HepG2 (cell line): ENCODE results near the gene PRKCB. TPM values are rescaled to one million over a fixed set of nuclear protein-coding genes. Genes with fewer than 3 reads are reported as not detected.

ENCODE experiments used
- ATAC-seq: fragments of 200-7000 bp; cut with Tn5 transposase; 3 replicates; pipeline ENCODE4 v1.9.1; 2020; ENCODE audit warnings: mild to moderate bottlenecking, moderate library complexity
- BruUV-seq: library from RNA; stranded (reverse); fragments of 400-500 nt; replicated peaks from 2 replicates; lab custom pipeline; 2021; lab: Mats Ljungman, UMichigan
- CTCF ChIA-PET: fragments of 300-600 bp; formaldehyde crosslinking; extraction: SDS; loops from one replicate; lab custom pipeline; 2021; ENCODE audit warnings: low total read pairs, inconsistent platforms, low intra/inter-chr PET ratio; lab: Yijun Ruan, JAX
- POLR2A ChIA-PET: fragments of 350-600 bp; sonication (Branson Sonifier 250); formaldehyde crosslinking; loops from one replicate; lab custom pipeline; 2020; ENCODE audit warnings: antibody characterized with exemption, inconsistent platforms; lab: Yijun Ruan, JAX
- DNase-seq: peaks from one replicate; pipeline ENCODE4 v3.0.0-alpha.2; 2015; ENCODE audit warnings: low spot score
- FAIRE-seq: peaks from 3 replicates; lab custom pipeline; 2011; peaks lifted over from hg19 to GRCh38; lab: Jason Lieb, UNC
- H2AFZ ChIP-seq: one replicate; pipeline ENCODE4 v1.6.1; 2011; ENCODE audit warnings: low read length, inconsistent platforms
- H3K27ac ChIP-seq: fragments of 300-600 bp; 3 replicates; pipeline ENCODE4 v1.8.0; 2011; ENCODE audit warnings: mixed run types, mild to moderate bottlenecking, mixed read lengths, low read length, inconsistent platforms; ENCODE audit not compliant: insufficient read depth; ENCODE audit errors: extremely low read length
- H3K27me3 ChIP-seq, 2 experiments: fragments of 200-600 bp in 1 of 2; 2 replicates in 1 of 2; 3 replicates in 1 of 2; pipeline versions ENCODE4 v1.6.0 to v1.8.0; 2011; ENCODE audit warnings: low read length in 2 of 2, mild to moderate bottlenecking in 2 of 2, moderate library complexity in 2 of 2, inconsistent platforms in 1 of 2; ENCODE audit not compliant: insufficient read depth in 2 of 2, control insufficient read depth in 1 of 2
- H3K36me3 ChIP-seq, 2 experiments: fragments of 200-600 bp in 1 of 2; replicated peaks in 1 of 2; 2 replicates in 1 of 2; 3 replicates in 1 of 2; pipeline versions ENCODE4 v1.5.1 to v1.8.0; 2011; ENCODE audit warnings: low read length in 2 of 2, inconsistent platforms in 1 of 2; ENCODE audit not compliant: insufficient read depth in 2 of 2, control insufficient read depth in 1 of 2
- H3K4me1 ChIP-seq: 2 replicates; pipeline ENCODE4 v1.5.1; 2012; ENCODE audit warnings: low read length, inconsistent platforms; ENCODE audit not compliant: insufficient read depth
- H3K4me2 ChIP-seq: 2 replicates; pipeline ENCODE4 v1.6.0; 2011; ENCODE audit warnings: low read depth, low read length, inconsistent platforms
- H3K4me3 ChIP-seq, 3 experiments: fragments of 200-600 bp in 1 of 3; sonication (generic), shearing (Covaris generic) in 1 of 3; replicated peaks in 1 of 3; 2 replicates each; pipeline ENCODE4 v1.5.1; 2011 to 2016; ENCODE audit warnings: low read length in 3 of 3, inconsistent platforms in 2 of 3, low read depth in 2 of 3, mild to moderate bottlenecking in 2 of 3, control low read depth in 1 of 3, mixed read lengths in 1 of 3; ENCODE audit not compliant: insufficient read depth in 1 of 3
- H3K79me2 ChIP-seq: one replicate; pipeline ENCODE4 v1.6.1; 2011; ENCODE audit warnings: low read length, inconsistent platforms; ENCODE audit not compliant: insufficient read depth
- H3K9ac ChIP-seq: 2 replicates; pipeline ENCODE4 v1.6.0; 2011; ENCODE audit warnings: mild to moderate bottlenecking, low read depth, low read length, inconsistent platforms; ENCODE audit not compliant: insufficient read depth
- H3K9me3 ChIP-seq: 2 replicates; pipeline ENCODE4 v1.5.1; 2012; ENCODE audit warnings: mild to moderate bottlenecking, low read length
- H4K20me1 ChIP-seq: 2 replicates; pipeline ENCODE4 v1.6.0; 2011; ENCODE audit warnings: inconsistent platforms, mild to moderate bottlenecking, low read length, moderate library complexity; ENCODE audit not compliant: insufficient read depth
- BCL6 ChIP-seq: IDR thresholded peaks from 2 replicates; pipeline ENCODE4 v1.6.1; 2016; ENCODE audit warnings: missing genetic modification reagents, missing compliant biosample characterization
- FOXM1 ChIP-seq: sonication (generic); formaldehyde crosslinking; IDR thresholded peaks from 2 replicates; pipeline ENCODE4 v1.5.0; 2020; ENCODE audit warnings: missing genetic modification reagents
- GLMP ChIP-seq: sonication (generic); formaldehyde crosslinking; IDR thresholded peaks from 2 replicates; pipeline ENCODE4 v1.9.0; 2021; ENCODE audit warnings: missing genetic modification reagents, mild to moderate bottlenecking, borderline replicate concordance
- GTF3A ChIP-seq: sonication (generic); formaldehyde crosslinking; conservative IDR thresholded peaks from 2 replicates; pipeline ENCODE4 v1.4.0; 2020; ENCODE audit warnings: mild to moderate bottlenecking, missing genetic modification reagents
- RORA ChIP-seq: sonication (generic); formaldehyde crosslinking; IDR thresholded peaks from 2 replicates; pipeline ENCODE4 v1.5.0; 2020; ENCODE audit warnings: mild to moderate bottlenecking, missing genetic modification reagents, moderate library complexity
- SRSF9 ChIP-seq: fragments of 200-400 bp; formaldehyde crosslinking; IDR thresholded peaks from 2 replicates; pipeline ENCODE4 v1.6.1; 2018; ENCODE audit warnings: borderline replicate concordance, mild to moderate bottlenecking, low read depth, low read length; ENCODE audit not compliant: insufficient read depth, poor library complexity, severe bottlenecking
- TARDBP ChIP-seq: sonication (generic); formaldehyde crosslinking; IDR thresholded peaks from 2 replicates; pipeline ENCODE4 v1.8.0; 2022; ENCODE audit warnings: mild to moderate bottlenecking, missing genetic modification reagents
- ZBTB3 ChIP-seq: sonication (generic); formaldehyde crosslinking; IDR thresholded peaks from 2 replicates; pipeline ENCODE4 v1.4.0; 2020; ENCODE audit warnings: low read depth, mild to moderate bottlenecking, moderate library complexity, missing genetic modification reagents, borderline replicate concordance
- ZNF3 ChIP-seq: IDR thresholded peaks from 2 replicates; pipeline ENCODE4 v1.7.0; 2017; ENCODE audit warnings: inconsistent platforms
- ZNF329 ChIP-seq: sonication (generic); formaldehyde crosslinking; IDR thresholded peaks from 2 replicates; pipeline ENCODE4 v1.9.0; 2021; ENCODE audit warnings: low read depth, mild to moderate bottlenecking, missing genetic modification reagents
- WGBS: methylation state at CpG from one replicate; pipeline ENCODE4 v1.1.6; 2017; ENCODE audit warnings: low lambda C conversion rate; 5-methylcytosine and 5-hydroxymethylcytosine counted together
- in situ Hi-C: cut with HindIII; loops from 2 replicates; pipeline ENCODE4 v1.10.0; 2017; ENCODE audit warnings: low pct_unique_long_range_greater_than_20kb; ENCODE audit not compliant: extremely low pct_ligation_motif_present
- intact Hi-C: fragments of 100-400 bp; cut with micrococcal nuclease; formaldehyde crosslinking; loops from one replicate; pipeline ENCODE4 v1.10.0; 2022; ENCODE audit not compliant: unreplicated experiment
- polyA plus RNA-seq, 8 experiments: library from polyadenylated mRNA; depleted of rRNA in 3 of 8; stranded (reverse) in 7 of 8; unstranded in 1 of 8; fragments of >200 nt; fragmentation: Illumina TruSeq in 4 of 8; extraction: Trizol in 4 of 8; gene quantifications; 2 replicates each; pipeline versions ENCODE4 v1.2.1 to v1.2.3, GENCODE V29; 2011 to 2016; ENCODE audit warnings: low read depth in 4 of 8, missing spikeins in 1 of 8, mixed read lengths in 1 of 8; ENCODE audit not compliant: insufficient read depth in 1 of 8
- total RNA-seq, 5 experiments: library from RNA; depleted of rRNA; stranded (reverse); fragments of >200 nt; fragmentation: Illumina TruSeq; extraction: Trizol; gene quantifications; 2 replicates each; pipeline ENCODE4 v1.2.3, GENCODE V29; 2016; ENCODE audit warnings: low read depth in 1 of 5
- TF ChIP-seq, protein P1 (sequence below): sonication (generic); formaldehyde crosslinking; IDR thresholded peaks from 2 replicates; pipeline ENCODE4 v1.4.0; 2020; ENCODE audit warnings: missing genetic modification reagents, borderline replicate concordance
- TF ChIP-seq, protein P2 (sequence below): sonication (generic); formaldehyde crosslinking; conservative IDR thresholded peaks from 2 replicates; pipeline ENCODE4 v1.4.0; 2020; ENCODE audit warnings: missing genetic modification reagents
- TF ChIP-seq, protein P3 (sequence below): sonication (generic); formaldehyde crosslinking; IDR thresholded peaks from 2 replicates; pipeline ENCODE4 v1.5.0; 2020; ENCODE audit warnings: missing genetic modification reagents

PRKCB gene
- total and polyA plus RNA-seq, 2 of the 13 experiments (the other 11 are each of a cell fraction or from before 2014, with no cell fraction given): 0.01 TPM; not detected in 1

DNA sequence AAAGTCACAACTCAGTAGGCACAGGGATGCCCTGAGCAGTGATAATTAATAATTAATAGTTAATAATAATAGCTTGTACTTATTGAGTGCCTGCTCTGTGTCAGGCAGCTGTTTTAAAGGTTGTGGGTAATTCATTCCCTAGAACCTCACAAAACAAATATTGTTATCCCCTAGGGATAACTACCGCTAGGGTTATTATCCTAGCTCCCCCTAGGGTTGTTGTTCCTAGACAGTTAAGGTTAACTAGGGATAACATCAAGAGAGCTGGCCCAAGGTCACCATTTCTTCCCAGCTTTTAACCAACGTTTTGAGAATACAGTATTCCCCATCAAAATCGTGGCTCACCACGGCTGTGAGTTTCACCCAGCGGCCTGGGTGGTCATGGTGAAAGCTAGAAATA lies 180.1 kb downstream of the PRKCB start:
- in situ Hi-C loops (no loop called here), intact Hi-C loops (no loop called here)
- Histone ChIP-seq H3K27me3 (no peaks in the 10 kb centered on the region; a peak in 2 of 5 replicates), H3K4me1 (peaks cover 11% of the 10 kb centered on the region; the same call in 1 of the 2 replicates), H3K9ac (no peak overlapping the region), H3K4me3 (no peak overlapping the region), H4K20me1 (no peaks in the 10 kb centered on the region; the same call in 1 of the 2 replicates), H3K9me3 (no peaks in the 10 kb centered on the region), H3K36me3 (no peaks in the 10 kb centered on the region), H3K79me2 (no peaks in the 10 kb centered on the region), H2AFZ (no peak overlapping the region), H3K4me2 (no peak overlapping the region), H3K27ac (no peak overlapping the region)
- FAIRE-seq: no peak
- no peak for DNase-seq
- CTCF ChIA-PET: no interaction called here
- TF ChIP-seq, protein P1, sequence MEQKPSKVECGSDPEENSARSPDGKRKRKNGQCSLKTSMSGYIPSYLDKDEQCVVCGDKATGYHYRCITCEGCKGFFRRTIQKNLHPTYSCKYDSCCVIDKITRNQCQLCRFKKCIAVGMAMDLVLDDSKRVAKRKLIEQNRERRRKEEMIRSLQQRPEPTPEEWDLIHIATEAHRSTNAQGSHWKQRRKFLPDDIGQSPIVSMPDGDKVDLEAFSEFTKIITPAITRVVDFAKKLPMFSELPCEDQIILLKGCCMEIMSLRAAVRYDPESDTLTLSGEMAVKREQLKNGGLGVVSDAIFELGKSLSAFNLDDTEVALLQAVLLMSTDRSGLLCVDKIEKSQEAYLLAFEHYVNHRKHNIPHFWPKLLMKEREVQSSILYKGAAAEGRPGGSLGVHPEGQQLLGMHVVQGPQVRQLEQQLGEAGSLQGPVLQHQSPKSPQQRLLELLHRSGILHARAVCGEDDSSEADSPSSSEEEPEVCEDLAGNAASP (CRISPR knock-in tag): peak; percentile 83; the same call in 1 of the 2 replicates
- TF ChIP-seq GTF3A (CRISPR knock-in tag): no peak
- TF ChIP-seq ZBTB3: no peak
- TF ChIP-seq BCL6: peak; percentile 90
- 0% methylated on average over 5 of the region's 5 CpGs for WGBS
- ATAC-seq: peak; percentile 51
- no TSS peak for BruUV-seq
- POLR2A ChIA-PET: no interaction called here

DNA sequence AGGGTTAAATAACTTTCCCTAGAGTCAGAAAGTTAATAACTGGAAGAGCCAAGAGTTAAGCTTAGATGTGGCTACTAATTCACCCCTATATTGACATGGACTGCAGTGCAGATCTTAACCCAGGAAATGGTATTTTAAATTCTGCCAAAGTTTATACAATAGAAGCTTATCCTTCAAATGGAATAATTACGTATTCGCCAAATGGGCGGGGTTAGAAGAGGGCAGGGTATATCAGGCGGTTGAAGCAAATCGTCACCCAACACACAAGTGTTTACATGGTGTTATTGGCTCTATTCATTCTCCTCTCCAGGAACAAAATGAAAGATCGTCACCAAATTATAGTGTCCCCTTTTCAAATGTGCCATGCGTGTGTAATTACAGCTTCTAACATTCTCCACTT lies 182.7 kb downstream of the PRKCB start:
- Histone ChIP-seq H2AFZ (no peak overlapping the region), H3K4me2 (no peak overlapping the region), H3K27me3 (no peaks in the 10 kb centered on the region; a peak in 2 of 5 replicates), H3K4me1 (peaks cover 6% of the 10 kb centered on the region; the same call in 1 of the 2 replicates), H3K36me3 (no peaks in the 10 kb centered on the region), H3K9me3 (no peaks in the 10 kb centered on the region), H3K4me3 (no peak overlapping the region), H3K9ac (no peak overlapping the region), H4K20me1 (no peaks in the 10 kb centered on the region; the same call in 1 of the 2 replicates), H3K79me2 (no peaks in the 10 kb centered on the region), H3K27ac (no peak overlapping the region)
- no peak for DNase-seq
- BruUV-seq: no TSS peak
- ChIA-PET POLR2A (no interaction called here), CTCF (no interaction called here)
- intact Hi-C loops (no loop called here), in situ Hi-C loops (no loop called here)
- no peak for FAIRE-seq
- WGBS: 4% methylated on average over 7 of the region's 7 CpGs
- ATAC-seq: no peak
- TF ChIP-seq FOXM1 (CRISPR knock-in tag): no peak
- TF ChIP-seq SRSF9: no peak
- TF ChIP-seq, protein P2, sequence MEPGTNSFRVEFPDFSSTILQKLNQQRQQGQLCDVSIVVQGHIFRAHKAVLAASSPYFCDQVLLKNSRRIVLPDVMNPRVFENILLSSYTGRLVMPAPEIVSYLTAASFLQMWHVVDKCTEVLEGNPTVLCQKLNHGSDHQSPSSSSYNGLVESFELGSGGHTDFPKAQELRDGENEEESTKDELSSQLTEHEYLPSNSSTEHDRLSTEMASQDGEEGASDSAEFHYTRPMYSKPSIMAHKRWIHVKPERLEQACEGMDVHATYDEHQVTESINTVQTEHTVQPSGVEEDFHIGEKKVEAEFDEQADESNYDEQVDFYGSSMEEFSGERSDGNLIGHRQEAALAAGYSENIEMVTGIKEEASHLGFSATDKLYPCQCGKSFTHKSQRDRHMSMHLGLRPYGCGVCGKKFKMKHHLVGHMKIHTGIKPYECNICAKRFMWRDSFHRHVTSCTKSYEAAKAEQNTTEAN (CRISPR knock-in tag): no peak
- TF ChIP-seq TARDBP: no peak
- no peak for TF ChIP-seq ZNF3 (CRISPR knock-in tag)
- no peak for TF ChIP-seq RORA
- TF ChIP-seq ZNF329: no peak
- TF ChIP-seq, protein P3, sequence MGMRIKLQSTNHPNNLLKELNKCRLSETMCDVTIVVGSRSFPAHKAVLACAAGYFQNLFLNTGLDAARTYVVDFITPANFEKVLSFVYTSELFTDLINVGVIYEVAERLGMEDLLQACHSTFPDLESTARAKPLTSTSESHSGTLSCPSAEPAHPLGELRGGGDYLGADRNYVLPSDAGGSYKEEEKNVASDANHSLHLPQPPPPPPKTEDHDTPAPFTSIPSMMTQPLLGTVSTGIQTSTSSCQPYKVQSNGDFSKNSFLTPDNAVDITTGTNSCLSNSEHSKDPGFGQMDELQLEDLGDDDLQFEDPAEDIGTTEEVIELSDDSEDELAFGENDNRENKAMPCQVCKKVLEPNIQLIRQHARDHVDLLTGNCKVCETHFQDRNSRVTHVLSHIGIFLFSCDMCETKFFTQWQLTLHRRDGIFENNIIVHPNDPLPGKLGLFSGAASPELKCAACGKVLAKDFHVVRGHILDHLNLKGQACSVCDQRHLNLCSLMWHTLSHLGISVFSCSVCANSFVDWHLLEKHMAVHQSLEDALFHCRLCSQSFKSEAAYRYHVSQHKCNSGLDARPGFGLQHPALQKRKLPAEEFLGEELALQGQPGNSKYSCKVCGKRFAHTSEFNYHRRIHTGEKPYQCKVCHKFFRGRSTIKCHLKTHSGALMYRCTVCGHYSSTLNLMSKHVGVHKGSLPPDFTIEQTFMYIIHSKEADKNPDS (CRISPR knock-in tag): no peak
- TF ChIP-seq GLMP (CRISPR knock-in tag): no peak
